Right renal cortex interstitium (tissue), 3 donors: ENCODE data around the gene HTR3B. TPM values are rescaled to one million over a fixed set of nuclear protein-coding genes. Genes with fewer than 3 reads are reported as not detected.
"Not testable (repeated sequence)": the region's sequence is repeated elsewhere in the genome, so short reads cannot be mapped to it uniquely, and the experiment has no call there.

ENCODE experiments used
- DNase-seq, 3 donors: peaks; one replicate each; pipeline ENCODE4 v3.0.0-alpha.2; 2013; ENCODE audit warnings: low read depth in 3 of 3, low spot score in 2 of 3
- polyA plus RNA-seq, 3 donors: library from polyadenylated mRNA; unstranded; fragments of 120-200 nt; gene quantifications; one replicate each; pipeline ENCODE4 v1.2.1, GENCODE V29; 2013; ENCODE audit not compliant: insufficient read length in 3 of 3

The HTR3B gene
- polyA plus RNA-seq, 3 donors = 0.08 to 0.12 TPM; not detected in 1

DNA sequence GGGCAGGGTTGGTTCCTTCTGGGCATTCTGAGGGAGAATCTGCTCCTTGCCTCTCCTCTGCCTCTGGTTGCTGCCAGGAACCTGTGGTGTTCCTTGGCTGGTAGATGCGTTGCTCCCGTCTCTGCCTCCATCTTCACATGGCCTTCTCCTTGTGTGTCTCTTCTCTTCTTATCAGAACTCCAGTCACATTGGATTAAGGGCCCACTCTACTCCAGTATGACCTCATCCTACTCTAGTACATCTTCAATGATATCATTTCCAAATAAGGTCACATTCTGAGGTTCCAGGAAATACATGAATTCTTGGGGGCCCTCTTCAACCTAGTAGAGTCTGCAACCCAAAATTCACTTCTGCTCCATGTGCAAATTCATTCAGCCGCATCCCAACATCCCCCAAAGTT, 33.3 kb downstream of the HTR3B start:
- no peak for DNase-seq

DNA sequence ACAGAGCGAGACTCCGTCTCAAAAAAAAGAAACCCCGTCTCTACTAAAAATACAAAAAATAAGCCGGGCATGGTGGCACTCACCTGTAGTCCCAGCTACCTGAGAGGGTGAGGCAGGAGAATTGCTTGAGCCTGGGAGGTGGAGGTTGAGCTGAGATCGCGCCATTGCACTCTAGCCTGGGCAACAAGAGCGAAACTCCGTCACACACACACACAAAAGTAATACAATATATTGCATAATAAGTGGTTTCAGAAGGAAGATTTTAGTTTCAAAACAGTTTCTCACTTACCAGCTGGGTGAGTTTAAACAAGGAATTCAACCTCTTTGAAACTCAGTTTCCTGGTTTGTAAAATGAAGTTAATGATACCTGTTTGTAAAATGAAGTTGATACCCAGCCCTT, 37.7 kb downstream of the HTR3B start:
- DNase-seq = no peak

DNA sequence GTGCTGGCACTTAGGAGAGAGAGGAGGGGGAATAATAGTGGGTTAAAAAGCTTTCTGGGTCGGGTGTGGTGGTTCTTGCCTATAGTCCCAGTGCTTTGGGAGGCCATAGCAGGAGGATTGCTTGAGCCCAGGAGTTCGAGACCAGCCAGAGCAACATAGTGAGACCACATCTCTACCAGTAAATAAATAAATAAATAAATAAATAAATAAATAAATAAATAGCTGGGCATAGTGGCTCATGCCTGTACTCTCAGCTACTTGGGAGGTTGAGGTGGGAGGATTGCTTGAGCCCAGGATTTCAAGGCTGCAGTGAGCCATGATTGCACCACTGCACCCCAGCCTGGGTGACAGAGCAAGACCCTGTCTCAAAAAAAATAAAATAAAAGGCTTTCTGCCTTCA, 41.6 kb downstream of the HTR3B start:
- DNase-seq = not testable (repeated sequence)

DNA sequence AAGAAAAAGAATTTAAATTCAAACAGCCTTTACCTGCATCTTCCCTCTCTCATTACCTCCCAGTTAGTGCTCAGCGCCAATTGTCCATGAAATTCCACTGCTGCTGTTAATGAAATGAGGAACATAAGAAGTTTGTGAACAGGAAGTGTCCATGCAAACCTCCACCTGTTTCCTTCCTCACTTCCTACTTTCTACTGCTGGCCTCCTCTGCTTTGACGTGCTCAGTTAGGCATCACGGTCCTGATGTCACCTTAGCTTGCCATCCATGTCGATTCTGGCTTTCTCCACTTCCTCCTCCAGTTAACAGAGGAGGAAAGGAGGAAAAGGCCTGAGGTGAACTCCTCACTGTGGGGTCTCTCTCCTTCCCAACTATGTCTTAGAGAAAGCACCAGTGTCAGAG, 43.4 kb downstream of the HTR3B start:
- DNase-seq = no peak

DNA sequence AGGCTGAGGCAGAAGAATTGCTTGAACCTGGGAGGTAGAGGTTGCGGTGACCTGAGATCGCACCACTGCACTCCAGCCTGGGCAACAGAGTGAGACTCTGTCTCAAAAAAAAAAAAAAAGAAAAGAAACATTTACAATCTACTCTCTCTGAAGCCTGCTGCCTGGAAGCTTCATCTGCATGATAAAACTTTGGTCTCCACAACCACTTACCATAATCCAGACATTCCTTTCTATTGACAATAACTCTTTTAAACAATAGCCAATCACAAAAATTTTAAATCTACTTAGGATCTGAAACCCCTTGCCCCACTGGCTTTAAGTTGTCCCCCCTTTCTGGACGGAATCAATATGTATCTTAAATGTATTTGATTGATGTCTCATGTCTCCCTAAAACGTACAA, 45.3 kb downstream of the HTR3B start:
- no peak for DNase-seq

DNA sequence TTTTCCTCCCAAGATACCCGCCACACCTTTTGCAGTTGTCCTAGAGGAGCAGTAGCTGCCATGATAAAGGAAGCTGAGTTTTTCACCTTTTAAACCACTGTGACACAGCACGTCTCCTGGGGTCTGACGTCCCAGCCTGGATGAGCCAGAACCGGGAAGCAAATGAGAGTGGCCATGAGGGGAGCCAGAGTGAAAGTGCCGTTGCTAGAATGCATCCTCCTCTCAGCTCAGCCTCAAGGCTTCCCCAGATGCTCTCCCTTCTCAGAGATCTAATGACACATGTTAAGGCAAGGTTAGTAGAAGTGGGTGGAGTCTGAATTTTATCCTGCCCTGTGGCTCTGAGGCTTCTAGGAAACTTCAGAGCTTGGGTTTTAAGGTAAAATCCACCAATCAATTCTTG, 46.9 kb downstream of the HTR3B start:
- no peak for DNase-seq

DNA sequence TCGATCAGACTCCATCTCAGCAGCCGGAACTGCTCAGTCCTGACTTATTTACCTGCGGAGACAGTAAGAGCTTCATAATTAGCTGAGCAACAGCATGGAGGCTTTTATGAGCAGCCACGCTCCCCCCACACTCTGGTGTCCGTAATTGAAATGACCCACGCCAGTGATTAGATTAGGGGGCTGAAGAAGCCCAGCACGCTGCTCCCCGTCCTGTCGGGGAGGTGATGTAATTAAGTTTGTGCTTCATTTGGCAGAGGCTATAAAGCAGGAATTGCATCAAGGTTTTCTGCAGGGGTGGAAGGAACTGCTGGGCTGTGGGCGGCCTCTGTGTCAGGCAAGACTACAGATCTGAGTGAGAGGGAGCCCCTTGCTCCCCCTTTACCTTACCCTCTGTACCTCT, 47.5 kb downstream of the HTR3B start:
- DNase-seq = no peak

DNA sequence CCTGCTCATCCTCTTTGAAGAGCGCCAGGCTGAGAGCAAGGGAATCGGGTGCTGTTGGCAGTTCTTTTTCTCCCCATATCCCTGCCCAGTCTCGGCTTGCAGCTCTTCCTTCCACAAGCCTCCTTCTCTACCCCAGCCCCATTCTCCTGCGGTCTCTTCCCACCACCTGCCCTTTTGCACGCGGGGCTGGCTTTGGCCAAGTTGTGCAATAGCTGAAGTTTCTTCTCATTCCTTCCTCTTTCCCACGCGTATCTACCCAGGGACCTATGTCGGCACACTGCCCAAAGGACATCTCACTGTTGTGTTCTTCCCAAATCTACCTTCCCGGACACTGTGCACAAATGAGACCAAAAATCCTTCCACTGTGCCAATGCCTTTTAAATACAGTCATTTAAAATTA, 48.0 kb downstream of the HTR3B start:
- DNase-seq = no peak

DNA sequence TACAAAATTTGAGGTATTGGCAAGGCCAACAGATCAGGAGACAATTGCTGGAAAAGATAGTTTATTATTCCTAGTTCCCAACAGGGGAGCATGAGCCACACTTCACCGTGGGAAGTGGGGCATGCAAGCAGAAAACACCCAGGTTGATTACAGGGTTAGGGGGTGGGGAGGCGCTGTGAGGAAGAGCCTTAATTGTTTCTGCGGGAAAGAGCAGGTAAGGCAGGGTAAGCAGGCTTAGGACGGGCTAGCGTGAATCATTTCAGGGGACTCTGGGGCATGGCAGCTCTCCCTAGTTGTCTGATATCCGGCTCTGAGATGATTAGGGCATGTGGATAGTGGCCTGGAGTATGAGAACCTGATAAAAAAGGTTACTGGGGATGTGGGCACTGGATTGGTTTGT, 49.6 kb downstream of the HTR3B start:
- no peak for DNase-seq

DNA sequence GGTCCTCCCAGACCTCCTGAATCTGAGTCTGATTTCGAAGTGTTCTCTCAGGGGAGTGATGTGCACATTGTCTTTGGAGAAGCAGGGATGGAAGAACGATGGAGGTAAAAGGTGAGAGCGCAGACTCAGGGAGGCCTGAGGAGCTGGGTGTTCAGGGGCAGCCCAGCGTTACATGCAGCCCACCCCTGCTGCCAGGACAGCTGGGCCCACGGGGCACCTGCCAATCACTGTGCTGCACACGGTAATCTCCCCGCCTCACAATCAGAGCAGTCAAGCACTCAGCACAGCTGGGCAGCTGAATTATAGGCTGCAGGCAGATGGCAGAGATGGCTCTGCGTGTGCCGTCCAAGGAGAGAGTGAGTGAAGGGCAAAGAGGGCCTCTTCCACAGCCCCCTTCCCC, 52.4 kb downstream of the HTR3B start:
- DNase-seq = no peak

DNA sequence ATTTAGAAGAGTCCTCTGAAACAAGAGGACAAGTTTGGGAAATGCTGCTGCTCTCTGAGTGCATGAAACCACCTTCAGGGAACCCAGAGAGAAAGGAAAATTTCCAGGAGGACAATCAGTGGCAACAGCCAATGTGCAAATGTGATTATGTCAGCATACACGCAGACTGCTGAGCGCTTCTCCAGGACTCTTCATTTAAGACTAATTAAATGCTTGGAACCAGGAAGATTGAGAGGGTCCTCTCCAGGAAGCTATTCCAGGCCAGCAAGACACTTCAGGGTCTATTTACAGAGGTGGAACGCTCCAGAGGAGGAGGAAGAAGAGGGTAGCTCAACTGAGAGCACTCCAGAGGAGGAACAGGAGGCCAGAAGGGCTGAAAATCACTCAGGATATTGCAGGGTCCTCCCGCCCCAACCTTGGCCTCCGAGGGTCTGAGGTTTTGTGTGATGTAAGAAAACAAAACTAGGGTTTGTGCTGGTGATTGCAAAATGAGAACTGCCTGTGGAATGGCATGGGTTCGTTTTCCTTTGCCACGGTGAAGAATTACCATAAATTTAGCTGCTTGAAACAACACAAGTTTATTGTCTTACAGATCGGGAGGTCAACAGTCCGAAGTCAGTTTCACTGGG, 56.2 kb downstream of the HTR3B start:
- no peak for DNase-seq

DNA sequence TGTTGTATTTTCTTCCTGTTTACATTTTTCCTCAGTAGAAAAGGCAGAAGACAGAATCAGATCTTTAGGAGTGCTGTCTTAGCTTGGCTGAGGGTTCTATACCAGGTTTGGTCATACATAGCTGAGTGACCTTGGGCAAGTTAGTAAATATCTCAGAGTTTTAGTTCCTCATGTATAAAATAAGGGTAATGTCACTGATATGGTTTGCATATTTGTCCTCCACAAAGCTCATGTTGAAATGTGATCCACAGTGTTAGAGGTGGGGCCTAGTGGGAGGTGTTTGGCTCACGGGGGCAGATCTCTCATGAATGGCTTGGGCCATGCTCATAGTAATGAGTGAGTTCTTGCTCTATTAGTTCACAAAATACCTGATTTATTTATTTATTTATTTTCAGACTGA, 62.8 kb downstream of the HTR3B start:
- no peak for DNase-seq

DNA sequence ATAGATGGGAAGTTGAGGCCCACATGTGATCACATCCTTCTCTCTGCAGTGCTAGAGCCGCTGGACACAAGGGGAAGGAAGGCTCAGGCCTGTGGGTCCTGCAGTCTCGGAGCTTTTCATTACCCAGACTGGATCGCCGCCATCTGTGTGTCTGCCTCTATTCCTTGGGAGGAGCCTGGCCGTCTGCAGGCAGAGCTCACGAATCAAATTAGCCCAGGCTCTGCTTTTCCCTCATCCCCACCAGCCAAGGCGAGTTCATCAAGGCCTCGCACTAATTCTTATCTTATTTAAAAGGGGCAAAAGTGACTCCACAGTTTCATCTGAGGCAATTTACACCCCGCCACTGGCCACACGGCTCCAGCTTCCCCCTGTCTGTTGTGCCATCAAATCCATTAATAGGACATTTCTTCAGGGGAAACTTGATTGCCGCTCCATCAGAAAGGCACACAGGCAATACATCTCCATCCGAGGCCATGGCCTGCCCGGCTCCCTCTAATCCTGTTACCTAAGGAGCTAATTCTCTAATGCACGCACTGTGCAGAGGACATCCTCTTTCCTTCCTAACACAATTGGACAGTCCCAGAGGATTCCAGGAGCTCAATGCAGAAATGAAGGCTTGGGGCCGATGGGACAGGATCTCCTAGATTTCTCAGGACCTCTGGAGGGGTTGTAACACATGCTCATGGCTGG, 67.1 kb downstream of the HTR3B start:
- no peak for DNase-seq

DNA sequence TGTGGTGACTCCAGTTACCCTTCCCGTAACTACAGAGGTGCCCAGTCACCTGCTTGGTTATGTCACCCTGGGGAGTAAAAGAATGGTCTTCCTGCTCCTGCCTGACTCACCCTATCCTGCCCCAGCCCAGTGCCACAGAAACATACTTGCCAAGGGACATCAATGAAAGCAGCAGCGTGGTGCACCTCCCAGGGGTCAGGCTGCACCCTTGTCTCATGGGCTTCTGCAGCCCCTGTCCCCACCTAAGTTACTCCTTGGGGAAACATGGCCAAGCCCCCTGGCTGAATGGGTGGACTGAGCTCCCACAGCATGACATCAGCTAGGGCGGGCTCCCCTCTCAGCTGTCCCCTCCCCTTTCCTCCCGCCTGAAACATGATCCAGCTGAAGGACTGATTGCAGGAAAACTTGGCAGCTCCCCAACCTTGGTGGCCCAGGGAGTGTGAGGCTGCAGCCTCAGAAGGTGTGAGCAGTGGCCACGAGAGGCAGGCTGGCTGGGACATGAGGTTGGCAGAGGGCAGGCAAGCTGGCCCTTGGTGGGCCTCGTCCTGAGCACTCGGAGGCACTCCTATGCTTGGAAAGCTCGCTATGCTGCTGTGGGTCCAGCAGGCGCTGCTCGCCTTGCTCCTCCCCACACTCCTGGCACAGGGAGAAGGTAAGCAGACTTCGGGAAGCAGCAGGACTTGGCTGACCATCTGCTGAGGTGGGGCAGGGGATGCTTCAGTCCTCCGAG, 70.3 kb downstream of the HTR3B start, which contains the start of gene HTR3A:
HTR3A (plus strand) TSS at position 368 of the 730 bp plus-strand sequence; CDS start at position 586, 218 bp downstream.
- DNase-seq = peak in 2 of 3 donors; percentile 49 to 76

DNA sequence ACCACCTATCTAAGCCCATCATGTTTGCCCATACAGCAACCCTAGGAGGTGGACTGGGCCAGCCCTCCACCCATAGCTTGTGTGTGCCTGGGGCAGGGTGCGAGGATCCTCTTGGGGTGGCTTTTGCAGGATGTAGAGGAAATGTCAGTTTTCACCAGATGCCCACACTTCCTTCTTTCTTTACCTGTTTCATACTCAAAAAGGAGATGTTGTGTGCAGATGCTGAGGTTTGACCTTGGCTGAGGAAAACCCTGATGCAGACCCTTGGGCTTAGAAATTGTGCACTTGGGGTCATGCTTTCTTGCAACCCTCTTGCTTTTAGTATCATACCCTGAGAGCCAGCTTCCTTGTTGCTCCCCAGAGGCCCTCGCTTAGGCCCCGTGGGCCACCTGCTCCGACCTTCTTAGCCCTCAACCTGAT, 72.5 kb downstream of the HTR3B start:
- DNase-seq = no peak

DNA sequence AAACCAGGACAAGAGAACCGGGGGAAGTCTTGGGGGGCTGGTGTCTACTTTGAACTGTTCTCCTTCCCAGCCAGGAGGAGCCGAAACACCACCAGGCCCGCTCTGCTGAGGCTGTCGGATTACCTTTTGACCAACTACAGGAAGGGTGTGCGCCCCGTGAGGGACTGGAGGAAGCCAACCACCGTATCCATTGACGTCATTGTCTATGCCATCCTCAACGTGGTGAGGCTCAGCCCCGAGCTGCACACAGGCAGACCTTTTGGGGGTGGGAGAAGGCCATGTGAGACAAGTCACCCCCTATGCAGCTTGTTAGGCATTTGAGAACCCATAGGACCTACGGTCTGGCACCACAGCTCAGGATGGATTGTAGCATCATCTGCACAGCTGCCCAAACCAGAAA, 73.1 kb downstream of the HTR3B start:
- DNase-seq = no peak

DNA sequence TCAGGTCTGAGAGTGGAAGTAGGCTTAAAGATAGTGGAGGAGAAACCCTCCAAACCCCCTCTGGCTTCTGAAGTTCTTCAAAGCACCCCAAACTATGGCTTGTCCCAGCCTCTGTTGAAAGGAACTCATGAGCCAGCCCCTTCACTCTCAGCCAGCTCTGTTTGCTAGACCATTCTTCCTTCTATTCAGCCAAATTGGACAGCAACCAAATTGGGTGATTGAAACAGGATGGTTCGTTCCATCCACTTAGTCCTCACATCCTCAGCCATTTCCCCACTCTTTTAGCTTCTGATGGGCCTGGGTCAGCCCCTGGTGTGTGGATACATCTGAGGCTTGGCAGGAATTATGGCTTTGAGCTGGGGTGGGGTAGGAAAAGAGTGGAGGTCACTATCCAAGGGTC, 74.8 kb downstream of the HTR3B start:
- no peak for DNase-seq

DNA sequence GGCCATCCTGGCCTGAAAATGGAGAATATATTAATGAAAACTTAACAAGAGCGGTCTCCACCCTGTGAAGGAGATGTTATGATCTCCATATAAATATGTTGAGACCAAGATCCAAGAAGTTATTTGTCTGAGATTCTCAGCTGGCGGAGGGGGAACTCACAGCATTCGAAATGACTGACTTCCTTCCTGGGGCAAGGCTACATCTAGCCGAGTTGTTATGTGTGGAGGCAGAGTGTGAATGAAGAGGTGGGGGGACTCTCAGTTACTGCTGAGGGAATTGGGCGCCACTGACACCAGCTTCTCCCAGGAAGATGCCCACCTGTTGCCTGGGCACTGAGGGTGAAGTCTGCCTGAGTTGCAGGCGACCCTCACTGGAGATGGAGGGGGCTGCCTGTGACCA, 76.2 kb downstream of the HTR3B start:
- no peak for DNase-seq

DNA sequence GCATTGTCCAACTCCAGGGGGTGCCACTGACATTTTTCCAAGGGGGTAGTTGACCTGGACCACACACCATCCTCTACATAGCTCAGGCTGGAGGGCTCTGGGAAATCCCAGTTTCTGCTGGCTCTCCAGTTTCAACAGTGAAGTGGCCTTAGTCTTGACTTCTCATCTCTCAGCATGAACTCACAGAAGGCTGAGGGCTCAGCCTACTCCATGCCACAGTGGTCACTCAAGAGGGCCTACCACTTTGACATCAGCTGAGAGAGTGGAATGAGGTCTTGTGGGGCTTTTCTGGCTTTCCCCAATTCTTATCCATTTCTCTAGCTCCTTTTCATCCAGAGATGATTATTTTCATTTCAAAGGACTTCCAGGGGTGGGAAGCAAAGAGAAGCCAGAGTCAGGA, 77.7 kb downstream of the HTR3B start:
- no peak for DNase-seq

DNA sequence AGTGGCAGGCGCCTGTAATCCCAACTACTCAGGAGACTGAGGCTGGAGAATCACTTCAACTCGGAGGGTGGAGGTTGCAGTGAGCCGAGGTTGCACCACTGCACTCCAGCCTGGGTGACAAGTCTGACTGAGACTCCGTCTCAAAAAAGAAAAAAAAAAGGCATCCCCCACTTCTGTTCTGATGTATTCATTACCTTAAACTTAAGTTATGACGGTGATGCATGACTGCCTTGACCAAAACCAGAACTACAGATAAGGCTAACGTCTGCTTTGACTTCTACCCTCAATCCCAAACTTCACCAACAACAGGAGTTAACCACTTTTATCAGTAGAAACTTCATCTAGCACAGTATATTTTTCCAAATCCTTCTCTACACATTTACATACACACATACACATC, 80.2 kb downstream of the HTR3B start:
- DNase-seq = no peak

DNA sequence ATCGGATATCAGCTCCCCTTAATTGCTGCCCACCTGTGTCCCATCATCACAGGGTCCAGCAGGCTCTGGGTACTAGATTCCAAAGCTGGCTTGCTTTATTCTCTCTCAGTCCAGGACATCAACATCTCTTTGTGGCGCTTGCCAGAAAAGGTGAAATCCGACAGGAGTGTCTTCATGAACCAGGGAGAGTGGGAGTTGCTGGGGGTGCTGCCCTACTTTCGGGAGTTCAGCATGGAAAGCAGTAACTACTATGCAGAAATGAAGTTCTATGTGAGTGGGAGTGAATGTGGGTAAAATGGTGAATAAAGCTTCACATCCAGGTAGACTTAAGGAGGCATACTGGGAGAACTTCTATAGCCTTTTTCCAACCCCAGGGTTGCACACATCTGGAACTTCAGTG, 81.3 kb downstream of the HTR3B start:
- no peak for DNase-seq
